ENCODE data around the gene LIN7A. TPM values are rescaled to one million over a fixed set of nuclear protein-coding genes. Genes with fewer than 3 reads are reported as not detected.

Gene LIN7A
- total and polyA plus RNA-seq, 2 of the 8 experiments (the other 6 are each of a cell fraction or from before 2014, with no cell fraction given), result 5.8 to 22.0 TPM

GRCh38 chr12:80752464-80752863 is 185.3 kb downstream of the LIN7A start:
- H2AK5ac ChIP-seq (ENCODE audit: low read depth, low read length), result no peak overlapping the region
- H2BK20ac ChIP-seq (ENCODE audit: low read length), result no peak overlapping the region
- no peak overlapping the region for H4K5ac ChIP-seq (ENCODE audit: insufficient read length, low read depth, low read length)
- H3K23me2 ChIP-seq (ENCODE audit: low read depth, low read length), result no peaks in the 10 kb centered on the region
- no peak overlapping the region for H4K8ac ChIP-seq (ENCODE audit: extremely low read depth, insufficient read depth, low read length)
- no peak overlapping the region for H3K56ac ChIP-seq (replicated peaks; ENCODE audit: insufficient read length, low read depth, low read length)
- H3K79me2 ChIP-seq (ENCODE audit: control insufficient read depth in 1 of 2, insufficient read depth in 2 of 2, low read length in 2 of 2), result no peaks in the 10 kb centered on the region
- no peaks in the 10 kb centered on the region for H3K27me3 ChIP-seq (replicated peaks in 1 of 4; ENCODE audit: control insufficient read depth in 3 of 4, extremely low read depth in 1 of 4, insufficient read depth in 3 of 4, low read length in 3 of 4)
- DNase-seq (ENCODE audit: low read depth in 1 of 2, low spot score in 2 of 2) (no peak), FAIRE-seq (no peak)
- H3K4me1 ChIP-seq (replicated peaks in 1 of 4; ENCODE audit: control insufficient read depth in 3 of 4, insufficient read depth in 4 of 4, low read length in 3 of 4), result no peaks in the 10 kb centered on the region
- H2BK120ac ChIP-seq (replicated peaks; ENCODE audit: low read depth, low read length), result no peak overlapping the region
- no peak overlapping the region for H3K27ac ChIP-seq (ENCODE audit: low read depth, low read length)
- ChIA-PET CTCF (ENCODE audit: partially characterized antibody) (interaction anchor here (1.1 to 1.5 kb wide), 2 partner anchors 10 to 12 kb away, joined by 3 read pairs; no protein-coding TSS in a partner anchor), POLR2A (ENCODE audit: partially characterized antibody) (no interaction called here)
- H3K36me3 ChIP-seq (ENCODE audit: control insufficient read depth in 2 of 4, insufficient read depth in 4 of 4, low read length in 3 of 4), result no peaks in the 10 kb centered on the region
- H3K14ac ChIP-seq (ENCODE audit: insufficient read length), result no peak overlapping the region
- H4K20me1 ChIP-seq (replicated peaks in 1 of 2; ENCODE audit: control insufficient read depth in 1 of 2, insufficient read depth in 2 of 2, low read length in 2 of 2), result peaks cover 0 to 2% of the 10 kb centered on the region in 2 experiments
- H3K4me2 ChIP-seq (ENCODE audit: insufficient read depth in 1 of 2, low read depth in 2 of 2, low read length in 2 of 2), result no peak overlapping the region
- no peak overlapping the region for H3K9ac ChIP-seq (replicated peaks in 1 of 4; ENCODE audit: extremely low read depth in 1 of 4, low read depth in 3 of 4, low read length in 3 of 4)
- no peak overlapping the region for H4K91ac ChIP-seq (replicated peaks; ENCODE audit: insufficient read length, low read length)
- no peak overlapping the region for H2AFZ ChIP-seq (ENCODE audit: low read length)
- no peak overlapping the region for H3K23ac ChIP-seq (ENCODE audit: insufficient read length)
- H3K4ac ChIP-seq (replicated peaks; ENCODE audit: insufficient read length, low read depth, low read length), result no peak overlapping the region
- no peaks in the 10 kb centered on the region for H3K79me1 ChIP-seq (ENCODE audit: low read depth, low read length)
- H2BK15ac ChIP-seq (ENCODE audit: low read length), result no peak overlapping the region
- H2BK5ac ChIP-seq (ENCODE audit: low read depth, low read length), result no peak overlapping the region
- H3K18ac ChIP-seq (ENCODE audit: extremely low read depth, low read length), result no peak overlapping the region
- TF ChIP-seq SRF (IDR thresholded peaks at IDR 0.05; ENCODE audit: low read depth, low read length) (no peak), PHF8 (conservative IDR thresholded peaks at IDR 0.05; ENCODE audit: low read depth, low read length) (no peak), RXRA (IDR thresholded peaks at IDR 0.05; ENCODE audit: insufficient read depth, low read depth, low read length) (no peak), SIN3A (conservative IDR thresholded peaks at IDR 0.05 in 1 of 2, IDR thresholded peaks at IDR 0.05 in 1 of 2; ENCODE audit: low read depth in 1 of 2, low read length in 2 of 2) (no peak)
- no peaks in the 10 kb centered on the region for H3K9me3 ChIP-seq (ENCODE audit: insufficient read depth in 2 of 2, low read depth in 1 of 2, low read length in 1 of 2)
- no peak overlapping the region for H3K4me3 ChIP-seq (ENCODE audit: extremely low read depth in 1 of 4, insufficient read depth in 2 of 4, low read depth in 3 of 4, low read length in 4 of 4)
- H2BK12ac ChIP-seq (ENCODE audit: low read depth, low read length), result no peak overlapping the region
